Melanocyte of skin (primary cell): ENCODE results near the gene AKR1C8. TPM values are rescaled to one million over a fixed set of nuclear protein-coding genes. Genes with fewer than 3 reads are reported as not detected.

Experiments
- total RNA-seq, 2 donors: library from RNA; depleted of rRNA; stranded (reverse); fragments of >200 nt; gene quantifications; 2 replicates each; pipeline ENCODE4 v1.2.3, GENCODE V29; 2012

AKR1C8 gene
- not detected for total RNA-seq

GRCh38 chr10:5184987-5185775, at the start of gene AKR1C8:
AKR1C8 (minus strand) TSS chr10:5185150; CDS start chr10:5185104, 46 bp downstream.

GRCh38 chr10:5196702-5197113, 11.8 kb upstream of the AKR1C8 start, which contains the start of gene AKR1C4:
AKR1C4 (plus strand) TSS chr10:5196837; CDS start chr10:5196868, 31 bp downstream.

Other genes starting within 250 kb of the AKR1C8 start
- gene AKR1C1, start 221.7 kb downstream of the AKR1C8 start, total RNA-seq, result 1 to 10 TPM in 1 of 2 donors, under 1 TPM in 1; 0.67 to 1.7 TPM
- gene AKR1C2, start 181.3 kb downstream of the AKR1C8 start, total RNA-seq, result under 1 TPM; under 0.01 to 0.33 TPM
- under 1 TPM in 1 of 2 donors, not detected in 1; 0.33 TPM for gene AKR1C3, start 90.7 kb downstream of the AKR1C8 start, total RNA-seq
- gene AKR1C4, start 11.7 kb upstream of the AKR1C8 start, total RNA-seq, result not detected
- gene UCN3, start 179.8 kb upstream of the AKR1C8 start, total RNA-seq, result not detected
- not detected for gene TUBAL3, start 219.7 kb upstream of the AKR1C8 start, total RNA-seq
- 10 to 100 TPM in 1 of 2 donors, 1 to 10 TPM in 1; 9.6 to 19.3 TPM for gene NET1, start 227.4 kb upstream of the AKR1C8 start, total RNA-seq